VCaP (cell line): ENCODE measurements around the gene SLC6A6.

Source experiments
- H3K27ac ChIP-seq: fragments of 450-650 bp; 2 replicates; pipeline ENCODE4 v1.5.1; 2017
- TF ChIP-seq, protein P1 (sequence below): fragments of 450-650 bp; conservative IDR thresholded peaks from 2 replicates; pipeline ENCODE4 v1.5.1; 2017; ENCODE audit warnings: mild to moderate bottlenecking, moderate library complexity

Gene SLC6A6

DNA sequence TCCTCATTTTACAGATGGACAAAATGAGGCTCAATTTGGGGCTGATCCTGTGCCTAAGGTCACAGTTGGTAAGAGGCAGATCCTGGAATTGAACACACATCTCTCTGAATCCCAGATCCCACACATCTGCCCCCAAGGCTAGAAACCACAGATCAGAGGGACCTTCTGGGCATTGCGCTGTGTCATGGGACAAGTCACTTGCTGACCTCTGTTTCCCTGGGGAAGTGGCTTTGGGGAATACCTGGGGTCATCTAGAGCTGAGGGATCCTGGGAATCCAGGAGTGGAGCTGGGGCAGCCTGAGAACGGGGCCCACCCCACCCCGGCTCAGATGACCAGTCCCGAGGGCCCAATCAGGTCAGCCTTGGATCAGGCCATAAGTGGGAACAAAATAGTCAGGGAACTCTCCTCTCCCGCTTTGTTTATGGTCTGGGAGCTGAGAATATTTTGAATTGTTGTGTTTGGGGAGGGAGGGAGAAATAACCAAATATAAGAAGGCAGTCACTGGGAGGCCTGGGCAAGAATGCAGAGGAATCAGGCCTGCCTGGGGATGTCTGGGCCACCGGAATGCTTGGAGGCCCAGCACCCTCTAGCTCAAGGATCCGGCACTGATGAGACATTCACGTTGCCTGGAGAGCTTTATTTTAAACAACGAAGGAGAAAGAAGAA, 8.8 kb upstream of the SLC6A6 start:
- H3K27ac ChIP-seq: no peak overlapping the region
- TF ChIP-seq, protein P1, sequence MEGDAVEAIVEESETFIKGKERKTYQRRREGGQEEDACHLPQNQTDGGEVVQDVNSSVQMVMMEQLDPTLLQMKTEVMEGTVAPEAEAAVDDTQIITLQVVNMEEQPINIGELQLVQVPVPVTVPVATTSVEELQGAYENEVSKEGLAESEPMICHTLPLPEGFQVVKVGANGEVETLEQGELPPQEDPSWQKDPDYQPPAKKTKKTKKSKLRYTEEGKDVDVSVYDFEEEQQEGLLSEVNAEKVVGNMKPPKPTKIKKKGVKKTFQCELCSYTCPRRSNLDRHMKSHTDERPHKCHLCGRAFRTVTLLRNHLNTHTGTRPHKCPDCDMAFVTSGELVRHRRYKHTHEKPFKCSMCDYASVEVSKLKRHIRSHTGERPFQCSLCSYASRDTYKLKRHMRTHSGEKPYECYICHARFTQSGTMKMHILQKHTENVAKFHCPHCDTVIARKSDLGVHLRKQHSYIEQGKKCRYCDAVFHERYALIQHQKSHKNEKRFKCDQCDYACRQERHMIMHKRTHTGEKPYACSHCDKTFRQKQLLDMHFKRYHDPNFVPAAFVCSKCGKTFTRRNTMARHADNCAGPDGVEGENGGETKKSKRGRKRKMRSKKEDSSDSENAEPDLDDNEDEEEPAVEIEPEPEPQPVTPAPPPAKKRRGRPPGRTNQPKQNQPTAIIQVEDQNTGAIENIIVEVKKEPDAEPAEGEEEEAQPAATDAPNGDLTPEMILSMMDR: no peak

DNA sequence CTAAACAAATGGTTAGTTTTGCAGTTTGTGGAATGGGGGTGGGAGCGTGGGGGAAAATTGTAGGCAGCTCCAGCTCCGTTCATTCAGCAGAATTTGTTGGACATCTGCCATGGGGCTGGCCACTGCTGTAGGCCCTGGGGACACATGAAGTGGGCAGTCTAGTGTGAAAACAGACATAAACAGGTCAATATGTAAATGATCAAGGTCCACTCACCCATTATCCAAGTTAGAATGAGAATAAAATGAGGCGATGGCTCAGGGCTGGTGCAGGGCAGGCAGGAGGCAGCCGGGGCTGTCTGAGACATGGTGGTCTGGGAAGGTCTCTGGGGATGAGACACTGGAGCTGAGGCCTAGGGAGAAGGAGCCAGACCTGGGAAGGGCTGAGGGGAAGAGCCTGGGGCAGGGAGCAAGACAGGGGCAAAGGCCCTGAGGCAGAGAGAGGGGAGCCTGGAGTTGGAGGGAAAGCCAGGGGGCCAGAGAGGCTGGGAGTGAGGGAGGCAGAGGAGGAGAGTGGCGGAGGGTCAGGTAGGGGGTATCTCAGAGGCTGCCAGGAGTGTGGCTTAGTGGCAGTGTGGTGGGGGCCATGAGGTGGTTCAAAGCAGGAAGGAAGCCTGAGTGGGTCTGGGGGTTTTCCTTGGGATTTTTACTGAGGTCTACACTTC, 6.2 kb upstream of the SLC6A6 start:
- TF ChIP-seq, protein P1: no peak
- no peak overlapping the region for H3K27ac ChIP-seq

DNA sequence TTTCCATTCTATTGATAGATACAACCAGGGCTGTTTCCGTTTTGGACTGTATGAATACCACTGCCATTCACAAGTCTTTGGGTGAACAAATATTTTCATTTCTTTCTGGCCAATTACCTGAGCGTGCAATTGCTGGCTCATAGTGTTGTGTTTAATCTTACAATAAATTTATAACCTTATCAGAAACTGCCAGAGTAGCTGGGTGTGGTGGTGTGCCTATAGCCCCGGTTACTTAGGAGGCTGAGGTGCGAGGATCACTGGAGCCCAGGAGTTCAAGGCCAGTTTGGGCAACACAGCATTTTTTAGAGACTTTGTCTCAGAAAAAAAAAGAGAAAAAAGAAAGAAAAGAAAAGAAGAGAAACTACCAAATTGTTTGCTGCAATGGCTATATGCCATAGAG, 5.4 kb upstream of the SLC6A6 start:
- TF ChIP-seq, protein P1: no peak

DNA sequence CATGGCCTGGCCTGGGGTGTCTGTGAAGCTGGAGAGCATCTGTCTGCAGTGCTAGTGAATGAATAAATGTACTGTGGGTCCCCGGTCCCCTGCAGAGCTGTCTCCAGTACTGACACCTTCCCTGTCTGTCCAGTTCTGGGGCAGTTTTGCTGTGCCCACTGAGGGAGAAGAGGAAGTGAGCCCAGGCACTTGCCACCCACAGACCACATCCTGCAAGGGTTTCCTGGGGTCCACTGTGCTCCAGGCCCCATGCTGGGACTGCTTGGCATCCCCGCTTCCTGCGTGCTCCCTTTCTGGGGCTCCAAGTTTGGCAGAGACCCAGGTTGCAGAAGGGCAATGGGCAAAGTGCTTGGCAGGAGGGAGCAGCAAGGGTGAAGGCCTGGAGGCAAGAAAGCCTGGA, 4.9 kb upstream of the SLC6A6 start:
- TF ChIP-seq, protein P1: no peak
- no peak overlapping the region for H3K27ac ChIP-seq

More for the DNA sequence above, 5.4 kb upstream of the SLC6A6 start:
- no peak overlapping the region for H3K27ac ChIP-seq

DNA sequence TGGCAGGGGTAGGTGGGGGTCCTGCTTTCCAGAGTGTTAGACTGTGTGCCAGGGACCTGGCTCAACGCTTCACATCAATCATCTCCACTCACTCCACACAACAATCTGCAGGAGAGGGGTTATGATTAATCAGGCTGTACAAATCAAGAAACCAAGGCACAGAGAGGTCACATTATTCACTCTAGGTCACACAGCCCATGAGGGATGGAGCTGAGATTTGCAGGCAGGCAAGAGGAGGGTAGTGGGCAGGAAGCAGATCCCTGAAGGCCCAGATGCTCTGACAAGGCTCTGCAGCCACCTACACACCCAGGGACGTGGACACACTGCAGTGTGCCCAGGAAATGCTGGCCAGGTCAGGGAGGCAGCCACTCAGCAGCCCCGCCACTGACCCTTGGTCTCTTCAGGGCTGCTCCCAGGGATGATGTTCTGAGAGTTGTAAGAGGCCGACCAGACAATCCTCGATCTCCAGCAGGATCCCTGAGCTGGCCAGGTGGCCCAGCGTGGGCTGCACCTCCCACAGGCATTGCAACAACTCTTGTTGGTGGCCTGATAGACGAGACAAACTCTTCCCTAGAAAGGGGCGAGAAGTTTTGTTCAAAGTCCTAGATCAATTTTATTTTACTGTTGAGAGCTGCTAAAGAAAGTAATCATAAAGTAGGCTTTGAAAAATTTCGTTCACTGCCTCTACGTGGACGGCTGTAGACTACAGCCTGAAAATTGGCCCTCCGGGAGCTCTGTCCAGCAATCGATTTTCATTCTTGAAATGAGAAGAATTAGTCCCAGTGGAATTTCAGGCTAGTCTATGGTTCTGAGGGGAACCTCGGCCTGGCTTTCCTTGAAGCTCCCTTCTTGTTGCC, 4.2 kb upstream of the SLC6A6 start:
- TF ChIP-seq, protein P1: no peak
- no peak overlapping the region for H3K27ac ChIP-seq

DNA sequence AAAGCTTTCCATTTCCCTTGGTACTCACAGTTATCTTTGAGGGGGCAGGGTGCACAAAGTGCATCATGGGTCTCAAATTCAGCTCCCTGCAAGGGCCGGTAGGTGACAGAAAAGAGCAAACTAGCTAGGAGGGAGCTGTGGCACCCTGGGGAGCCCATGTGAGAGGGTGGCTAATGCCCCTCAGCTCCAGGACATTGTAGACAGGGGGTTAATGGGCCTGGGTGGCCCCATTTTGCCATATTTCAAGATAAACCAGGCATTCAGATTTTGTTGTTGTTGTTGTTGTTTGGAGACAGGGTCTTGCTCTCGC, 3.7 kb upstream of the SLC6A6 start:
- H3K27ac ChIP-seq: no peak overlapping the region
- TF ChIP-seq, protein P1: no peak

DNA sequence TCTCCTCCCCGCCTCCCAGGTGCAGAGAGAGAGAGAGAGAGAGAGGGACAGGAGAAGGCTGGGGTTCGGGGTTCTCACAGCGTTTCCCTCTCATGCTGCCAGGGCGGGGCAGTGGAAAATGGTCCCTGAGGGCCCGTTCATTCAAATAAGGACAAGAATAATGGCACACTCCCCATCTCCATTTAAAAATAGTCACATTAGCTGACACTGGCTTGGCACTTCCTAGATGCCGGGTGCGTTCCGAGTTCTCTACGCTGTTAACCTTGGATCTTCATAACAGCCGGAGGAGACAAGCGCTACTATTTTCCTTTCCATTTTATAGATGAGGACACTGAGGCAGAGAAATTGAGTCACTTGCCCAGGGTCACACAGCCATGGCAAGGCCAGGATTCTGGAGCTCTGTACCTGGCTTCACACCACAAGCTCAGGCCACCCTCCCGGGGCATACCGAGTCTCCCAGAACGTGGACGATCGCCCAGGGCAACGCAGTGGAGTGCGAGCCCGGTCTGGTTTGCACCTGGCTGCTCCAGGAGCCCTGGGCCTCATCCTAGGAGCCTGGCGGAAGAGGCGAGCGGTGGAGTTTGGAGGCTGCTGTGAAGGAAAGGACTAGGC, 608 bp upstream of the SLC6A6 start:
- TF ChIP-seq, protein P1: no peak
- peak overlapping the region; percentile 94 for H3K27ac ChIP-seq
